Calu3 (cell line): ENCODE data around the gene IRF9. TPM values are rescaled to one million over a fixed set of nuclear protein-coding genes. Genes with fewer than 3 reads are reported as not detected.

Source experiments
- BruUV-seq: library from RNA; stranded (reverse); fragments of 400-500 nt; replicated peaks from 2 replicates; lab custom pipeline; 2021; lab: Mats Ljungman, UMichigan
- CTCF ChIA-PET: fragments of 300-600 bp; sonication (Branson Sonifier 250); formaldehyde crosslinking; loops from one replicate; lab custom pipeline; 2022; ENCODE audit warnings: antibody characterized with exemption; lab: Charles Lee
- DNase-seq: peaks from one replicate; pipeline ENCODE4 v3.0.0; 2022
- H3K27ac Mint-ChIP-seq: one replicate; pipeline ENCODE4 v1.8.0; 2022; ENCODE audit warnings: mixed read lengths; ENCODE audit not compliant: unreplicated experiment
- H3K27me3 Mint-ChIP-seq: one replicate; pipeline ENCODE4 v1.8.0; 2022; ENCODE audit warnings: mixed read lengths; ENCODE audit not compliant: unreplicated experiment
- H3K36me3 Mint-ChIP-seq: one replicate; pipeline ENCODE4 v1.8.0; 2022; ENCODE audit warnings: mild to moderate bottlenecking, moderate library complexity, mixed read lengths; ENCODE audit not compliant: insufficient read depth, unreplicated experiment
- H3K4me1 Mint-ChIP-seq: one replicate; pipeline ENCODE4 v1.8.0; 2022; ENCODE audit warnings: mild to moderate bottlenecking, low read depth, mixed read lengths; ENCODE audit not compliant: unreplicated experiment
- H3K4me3 Mint-ChIP-seq: one replicate; pipeline ENCODE4 v1.8.0; 2022; ENCODE audit warnings: mild to moderate bottlenecking, low read depth, moderate library complexity, mixed read lengths; ENCODE audit not compliant: unreplicated experiment
- H3K9me3 Mint-ChIP-seq: one replicate; pipeline ENCODE4 v1.8.0; 2022; ENCODE audit warnings: low read depth, mixed read lengths; ENCODE audit not compliant: unreplicated experiment
- CTCF ChIP-seq: fragments of 200-600 bp; IDR thresholded peaks from one replicate; pipeline ENCODE4 v1.8.0; 2022; ENCODE audit warnings: antibody characterized with exemption; ENCODE audit not compliant: unreplicated experiment
- intact Hi-C: fragments of 100-400 bp; cut with micrococcal nuclease; formaldehyde crosslinking; loops from one replicate; pipeline ENCODE4 v1.10.0; 2022; ENCODE audit not compliant: unreplicated experiment
- total RNA-seq: library from RNA; stranded (reverse); gene quantifications from 2 replicates; pipeline ENCODE4 v1.2.3, GENCODE V29; 2022

The IRF9 gene
- total RNA-seq, 1 experiment from 2014 or later = 124 TPM

GRCh38 chr14:24114532-24115421 lies 46.3 kb upstream of the IRF9 start, which contains the start of the genes DCAF11 and NRL:
DCAF11 (plus strand) TSS chr14:24114777; CDS start chr14:24115595, 818 bp downstream.
NRL (minus strand) TSS chr14:24114949; CDS start chr14:24082848, 32,101 bp downstream.
- Mint-ChIP-seq H3K4me1 (peaks cover 19% of the 10 kb centered on the region), H3K36me3 (peaks cover 47% of the 10 kb centered on the region), H3K4me3 (peak within 1 kb of the TSS; percentile 82), H3K27ac (peak within 1 kb of the TSS; percentile 98), H3K27me3 (no peaks in the 10 kb centered on the region), H3K9me3 (no peaks in the 10 kb centered on the region)
- DNase-seq = peak; percentile 98
- BruUV-seq = no TSS peak
- intact Hi-C loops = loop anchor here (2.0 kb wide), 2 partner anchors 26 to 46 kb away; partner anchors contain the start of genes EMC9 and IRF9
- no peak for TF ChIP-seq CTCF
- CTCF ChIA-PET = interaction anchor here (0.9 to 3.2 kb wide), 9 partner anchors 21 to 56 kb away, joined by 3 to 23 read pairs (median 8); partner anchors contain the start of genes EMC9, IRF9, PCK2 and PSME1

- H3K9me3 Mint-ChIP-seq = no peaks in the 10 kb centered on the region
- H3K36me3 Mint-ChIP-seq = peaks cover 47% of the 10 kb centered on the region
- peaks cover 19% of the 10 kb centered on the region for H3K4me1 Mint-ChIP-seq
- no peak for TF ChIP-seq CTCF
- no peaks in the 10 kb centered on the region for H3K27me3 Mint-ChIP-seq
- peak overlapping the region; percentile 82 for H3K4me3 Mint-ChIP-seq
- H3K27ac Mint-ChIP-seq = peak overlapping the region; percentile 98
- CTCF ChIA-PET = interaction anchor here (1.4 to 3.2 kb wide), 6 partner anchors 21 to 57 kb away, joined by 5 to 23 read pairs (median 12); partner anchors contain the start of genes EMC9, IRF9, PCK2 and PSME2
- DNase-seq = no peak
- BruUV-seq = TSS peak; percentile 69
- intact Hi-C loops = loop anchor here (2.0 kb wide), 2 partner anchors 25 to 45 kb away; partner anchors contain the start of genes EMC9 and IRF9
Observed at GRCh38 chr14:24115422-24116127, 45.5 kb upstream of the IRF9 start.

- Mint-ChIP-seq H3K27ac (peak overlapping the region; percentile 98), H3K4me1 (peaks cover 19% of the 10 kb centered on the region), H3K27me3 (no peaks in the 10 kb centered on the region), H3K4me3 (peak overlapping the region; percentile 82), H3K36me3 (peaks cover 47% of the 10 kb centered on the region), H3K9me3 (no peaks in the 10 kb centered on the region)
- CTCF ChIA-PET = interaction anchor here (3.2 kb wide), 1 partner anchor 22 kb away, joined by 23 read pairs; the partner anchor contains the start of gene PCK2
- no peak for TF ChIP-seq CTCF
- no TSS peak for BruUV-seq
- intact Hi-C loops = no loop called here
- no peak for DNase-seq
Observed at GRCh38 chr14:24116128-24116814, 44.8 kb upstream of the IRF9 start.

- CTCF ChIA-PET = no interaction called here
- TF ChIP-seq CTCF = no peak
- no TSS peak for BruUV-seq
- H3K36me3 Mint-ChIP-seq = peaks cover 47% of the 10 kb centered on the region
- no peaks in the 10 kb centered on the region for H3K27me3 Mint-ChIP-seq
- intact Hi-C loops = no loop called here
- H3K4me3 Mint-ChIP-seq = no peak overlapping the region
- H3K4me1 Mint-ChIP-seq = peaks cover 19% of the 10 kb centered on the region
- DNase-seq = no peak
- H3K9me3 Mint-ChIP-seq = no peaks in the 10 kb centered on the region
- no peak overlapping the region for H3K27ac Mint-ChIP-seq
Observed at GRCh38 chr14:24117179-24117578, 43.9 kb upstream of the IRF9 start.
